Measurements from ENCODE around the gene RIPOR3. TPM values are rescaled to one million over a fixed set of nuclear protein-coding genes. Genes with fewer than 3 reads are reported as not detected.

RIPOR3 gene
- total and polyA plus RNA-seq, 4 donors = 5.6 to 90.3 (median 16.3) TPM

DNA sequence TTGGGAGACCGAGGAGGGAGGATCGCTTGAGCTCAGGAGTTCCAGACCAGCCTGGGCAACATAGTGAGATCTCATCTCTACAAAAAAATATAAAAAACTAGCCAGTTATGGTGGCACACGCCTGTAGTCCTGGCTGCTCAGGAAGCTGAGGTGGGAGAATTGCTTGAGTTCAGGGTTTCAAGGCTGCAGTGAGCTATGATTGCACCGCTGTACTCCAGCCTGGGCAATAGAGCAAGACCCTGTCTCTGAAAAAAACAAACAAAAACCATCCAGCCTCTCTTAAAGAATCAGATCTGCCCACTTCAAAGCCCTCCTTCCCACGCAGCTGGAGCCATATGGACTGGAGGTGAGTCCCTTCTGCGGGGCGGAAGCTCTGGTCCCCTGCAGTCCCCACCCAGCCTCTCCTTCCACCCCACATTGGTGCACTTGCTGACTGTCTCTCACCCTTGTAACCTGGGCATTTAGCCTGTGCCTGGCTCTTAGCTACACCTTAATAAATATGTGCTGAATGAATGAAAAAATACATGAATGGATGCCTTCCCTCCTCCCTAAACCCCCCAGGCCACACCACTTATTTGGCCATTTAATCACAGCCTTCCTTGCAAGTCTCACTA, 32.9 kb upstream of the RIPOR3 start:
- H3K4me1 ChIP-seq (ENCODE audit: control insufficient read depth in 4 of 4, insufficient read depth in 4 of 4, low read length in 3 of 4) = peaks cover 3 to 25% (median 20%) of the 10 kb centered on the region in 4 donors
- WGBS = 94% methylated on average over 7 of the region's 7 CpGs
- H3K9ac ChIP-seq (ENCODE audit: low read depth in 1 of 2, low read length in 2 of 2) = no peak overlapping the region
- H3K27ac ChIP-seq (ENCODE audit: low read depth in 1 of 2, low read length in 2 of 2) = no peak overlapping the region
- no peak for DNase-seq (ENCODE audit: low spot score)
- H3K36me3 ChIP-seq (ENCODE audit: control insufficient read depth in 4 of 4, insufficient read depth in 3 of 4, low read depth in 1 of 4, low read length in 3 of 4) = no peaks in the 10 kb centered on the region
- no peaks in the 10 kb centered on the region for H3K9me3 ChIP-seq (ENCODE audit: control insufficient read depth in 4 of 4, low read length in 3 of 4)
- H3K4me3 ChIP-seq (ENCODE audit: low read depth in 1 of 3, low read length in 3 of 3) = no peak overlapping the region
- no peaks in the 10 kb centered on the region for H3K27me3 ChIP-seq (ENCODE audit: control insufficient read depth in 4 of 4, insufficient read depth in 4 of 4, low read length in 3 of 4)
- TF ChIP-seq RXRA (IDR thresholded peaks at IDR 0.05) = no peak
- TF ChIP-seq GABPA (IDR thresholded peaks at IDR 0.05 in 1 of 2, conservative IDR thresholded peaks at IDR 0.05 in 1 of 2) = no peak
- TF ChIP-seq, protein P1, sequence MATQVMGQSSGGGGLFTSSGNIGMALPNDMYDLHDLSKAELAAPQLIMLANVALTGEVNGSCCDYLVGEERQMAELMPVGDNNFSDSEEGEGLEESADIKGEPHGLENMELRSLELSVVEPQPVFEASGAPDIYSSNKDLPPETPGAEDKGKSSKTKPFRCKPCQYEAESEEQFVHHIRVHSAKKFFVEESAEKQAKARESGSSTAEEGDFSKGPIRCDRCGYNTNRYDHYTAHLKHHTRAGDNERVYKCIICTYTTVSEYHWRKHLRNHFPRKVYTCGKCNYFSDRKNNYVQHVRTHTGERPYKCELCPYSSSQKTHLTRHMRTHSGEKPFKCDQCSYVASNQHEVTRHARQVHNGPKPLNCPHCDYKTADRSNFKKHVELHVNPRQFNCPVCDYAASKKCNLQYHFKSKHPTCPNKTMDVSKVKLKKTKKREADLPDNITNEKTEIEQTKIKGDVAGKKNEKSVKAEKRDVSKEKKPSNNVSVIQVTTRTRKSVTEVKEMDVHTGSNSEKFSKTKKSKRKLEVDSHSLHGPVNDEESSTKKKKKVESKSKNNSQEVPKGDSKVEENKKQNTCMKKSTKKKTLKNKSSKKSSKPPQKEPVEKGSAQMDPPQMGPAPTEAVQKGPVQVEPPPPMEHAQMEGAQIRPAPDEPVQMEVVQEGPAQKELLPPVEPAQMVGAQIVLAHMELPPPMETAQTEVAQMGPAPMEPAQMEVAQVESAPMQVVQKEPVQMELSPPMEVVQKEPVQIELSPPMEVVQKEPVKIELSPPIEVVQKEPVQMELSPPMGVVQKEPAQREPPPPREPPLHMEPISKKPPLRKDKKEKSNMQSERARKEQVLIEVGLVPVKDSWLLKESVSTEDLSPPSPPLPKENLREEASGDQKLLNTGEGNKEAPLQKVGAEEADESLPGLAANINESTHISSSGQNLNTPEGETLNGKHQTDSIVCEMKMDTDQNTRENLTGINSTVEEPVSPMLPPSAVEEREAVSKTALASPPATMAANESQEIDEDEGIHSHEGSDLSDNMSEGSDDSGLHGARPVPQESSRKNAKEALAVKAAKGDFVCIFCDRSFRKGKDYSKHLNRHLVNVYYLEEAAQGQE (IDR thresholded peaks at IDR 0.05) = no peak
- TF ChIP-seq JUND (IDR thresholded peaks at IDR 0.05) = no peak
- TF ChIP-seq, protein P2, sequence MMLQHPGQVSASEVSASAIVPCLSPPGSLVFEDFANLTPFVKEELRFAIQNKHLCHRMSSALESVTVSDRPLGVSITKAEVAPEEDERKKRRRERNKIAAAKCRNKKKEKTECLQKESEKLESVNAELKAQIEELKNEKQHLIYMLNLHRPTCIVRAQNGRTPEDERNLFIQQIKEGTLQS (IDR thresholded peaks at IDR 0.05) = no peak
- TF ChIP-seq HNF4A (conservative IDR thresholded peaks at IDR 0.05) = no peak
- TF ChIP-seq, protein P3, sequence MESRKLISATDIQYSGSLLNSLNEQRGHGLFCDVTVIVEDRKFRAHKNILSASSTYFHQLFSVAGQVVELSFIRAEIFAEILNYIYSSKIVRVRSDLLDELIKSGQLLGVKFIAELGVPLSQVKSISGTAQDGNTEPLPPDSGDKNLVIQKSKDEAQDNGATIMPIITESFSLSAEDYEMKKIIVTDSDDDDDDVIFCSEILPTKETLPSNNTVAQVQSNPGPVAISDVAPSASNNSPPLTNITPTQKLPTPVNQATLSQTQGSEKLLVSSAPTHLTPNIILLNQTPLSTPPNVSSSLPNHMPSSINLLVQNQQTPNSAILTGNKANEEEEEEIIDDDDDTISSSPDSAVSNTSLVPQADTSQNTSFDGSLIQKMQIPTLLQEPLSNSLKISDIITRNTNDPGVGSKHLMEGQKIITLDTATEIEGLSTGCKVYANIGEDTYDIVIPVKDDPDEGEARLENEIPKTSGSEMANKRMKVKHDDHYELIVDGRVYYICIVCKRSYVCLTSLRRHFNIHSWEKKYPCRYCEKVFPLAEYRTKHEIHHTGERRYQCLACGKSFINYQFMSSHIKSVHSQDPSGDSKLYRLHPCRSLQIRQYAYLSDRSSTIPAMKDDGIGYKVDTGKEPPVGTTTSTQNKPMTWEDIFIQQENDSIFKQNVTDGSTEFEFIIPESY (IDR thresholded peaks at IDR 0.05) = no peak
- no peak for TF ChIP-seq HNF4G (IDR thresholded peaks at IDR 0.05)
- TF ChIP-seq YY1 (IDR thresholded peaks at IDR 0.05) = no peak
- no peak for TF ChIP-seq RAD21 (IDR thresholded peaks at IDR 0.05)
- TF ChIP-seq SP1 (IDR thresholded peaks at IDR 0.05) = no peak
- no peak for TF ChIP-seq TAF1 (conservative IDR thresholded peaks at IDR 0.05)
- no peak for TF ChIP-seq EGR1 (IDR thresholded peaks at IDR 0.05; ENCODE audit: low read depth in 2 of 2)
- TF ChIP-seq NR2F2 (IDR thresholded peaks at IDR 0.05) = no peak
- no peak for TF ChIP-seq FOXA1 (IDR thresholded peaks at IDR 0.05)
- no peak for TF ChIP-seq FOXA2 (IDR thresholded peaks at IDR 0.05)
- TF ChIP-seq, protein P4, sequence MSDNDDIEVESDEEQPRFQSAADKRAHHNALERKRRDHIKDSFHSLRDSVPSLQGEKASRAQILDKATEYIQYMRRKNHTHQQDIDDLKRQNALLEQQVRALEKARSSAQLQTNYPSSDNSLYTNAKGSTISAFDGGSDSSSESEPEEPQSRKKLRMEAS (IDR thresholded peaks at IDR 0.05) = no peak

DNA sequence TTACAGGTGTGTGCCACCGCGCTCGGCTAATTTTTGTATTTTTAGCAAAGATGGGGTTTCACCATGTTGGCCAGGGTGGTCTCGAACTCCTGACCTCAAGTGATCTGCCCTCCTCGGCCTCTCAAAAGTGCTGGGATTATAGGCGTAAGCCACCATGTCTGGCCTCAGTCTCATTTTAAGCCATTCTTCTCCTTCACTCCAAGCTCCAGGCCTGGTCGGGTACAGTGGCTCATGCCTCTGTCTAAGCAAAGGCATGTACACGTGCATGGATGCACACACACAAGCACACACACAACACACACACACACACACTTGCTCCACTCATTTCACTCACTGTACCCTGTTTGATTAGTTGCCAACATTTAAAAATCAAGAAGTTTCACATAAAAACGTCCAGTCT, 32.3 kb upstream of the RIPOR3 start:
- Histone ChIP-seq H3K27ac (ENCODE audit: low read depth in 1 of 2, low read length in 2 of 2) (no peak overlapping the region), H3K9ac (ENCODE audit: low read depth in 1 of 2, low read length in 2 of 2) (no peak overlapping the region), H3K36me3 (ENCODE audit: control insufficient read depth in 4 of 4, insufficient read depth in 3 of 4, low read depth in 1 of 4, low read length in 3 of 4) (no peaks in the 10 kb centered on the region), H3K4me1 (ENCODE audit: control insufficient read depth in 4 of 4, insufficient read depth in 4 of 4, low read length in 3 of 4) (peaks cover 3 to 20% (median 16%) of the 10 kb centered on the region in 4 donors), H3K9me3 (ENCODE audit: control insufficient read depth in 4 of 4, low read length in 3 of 4) (no peaks in the 10 kb centered on the region), H3K4me3 (ENCODE audit: low read depth in 1 of 3, low read length in 3 of 3) (no peak overlapping the region), H3K27me3 (ENCODE audit: control insufficient read depth in 4 of 4, insufficient read depth in 4 of 4, low read length in 3 of 4) (no peaks in the 10 kb centered on the region)
- TF ChIP-seq, protein P1 (IDR thresholded peaks at IDR 0.05) = no peak
- DNase-seq (ENCODE audit: low spot score) = no peak
- WGBS = 90% methylated on average over 9 of the region's 9 CpGs

Measured in liver (tissue), 9 donors.